ENCODE results near the gene AFMID.
"Not testable (repeated sequence)": the region's sequence is repeated elsewhere in the genome, so short reads cannot be mapped to it uniquely, and the experiment has no call there.

The AFMID gene

GRCh38 chr17:78231991-78232858 is 45.1 kb downstream of the AFMID start:
- POLR2A ChIA-PET, result no interaction called here
- CTCF ChIA-PET, result no interaction called here

GRCh38 chr17:78232859-78233173 is 45.7 kb downstream of the AFMID start:
- ChIA-PET POLR2A (no interaction called here), CTCF (no interaction called here)
- DNase-seq (ENCODE audit: extremely low spot score), result no peak
- TF ChIP-seq HDGF (IDR thresholded peaks at IDR 0.05; ENCODE audit: borderline replicate concordance) (no peak), BHLHE40 (IDR thresholded peaks at IDR 0.05; ENCODE audit: borderline replicate concordance) (no peak), TARDBP (IDR thresholded peaks at IDR 0.05) (no peak), L3MBTL2 (conservative IDR thresholded peaks at IDR 0.05) (no peak), PKNOX1 (IDR thresholded peaks at IDR 0.05) (no peak), CTBP1 (IDR thresholded peaks at IDR 0.05; ENCODE audit: borderline replicate concordance) (no peak), ARNT (IDR thresholded peaks at IDR 0.05) (no peak), FOXK2 (IDR thresholded peaks at IDR 0.05) (no peak), SP1 (IDR thresholded peaks at IDR 0.05) (no peak), FOXM1 (IDR thresholded peaks at IDR 0.05; ENCODE audit: borderline replicate concordance) (no peak), ELF4 (IDR thresholded peaks at IDR 0.05) (no peak), ZNF384 (IDR thresholded peaks at IDR 0.05) (no peak), SUZ12 (IDR thresholded peaks at IDR 0.05) (no peak), LEF1 (IDR thresholded peaks at IDR 0.05; ENCODE audit: borderline replicate concordance) (no peak), FOXA1 (IDR thresholded peaks at IDR 0.05) (no peak), NFRKB (IDR thresholded peaks at IDR 0.05) (no peak)

More at GRCh38 chr17:78231991-78232858, 45.1 kb downstream of the AFMID start:
- TF ChIP-seq ARNT (IDR thresholded peaks at IDR 0.05), result no peak
- TF ChIP-seq TARDBP (IDR thresholded peaks at IDR 0.05), result no peak
- TF ChIP-seq SUZ12 (IDR thresholded peaks at IDR 0.05), result no peak
- no peak for TF ChIP-seq HDGF (IDR thresholded peaks at IDR 0.05; ENCODE audit: borderline replicate concordance)
- TF ChIP-seq NFRKB (IDR thresholded peaks at IDR 0.05), result no peak
- no peak for TF ChIP-seq ZNF384 (IDR thresholded peaks at IDR 0.05)
- no peak for TF ChIP-seq LEF1 (IDR thresholded peaks at IDR 0.05; ENCODE audit: borderline replicate concordance)
- no peak for TF ChIP-seq FOXM1 (IDR thresholded peaks at IDR 0.05; ENCODE audit: borderline replicate concordance)
- TF ChIP-seq BHLHE40 (IDR thresholded peaks at IDR 0.05; ENCODE audit: borderline replicate concordance), result no peak
- no peak for TF ChIP-seq FOXK2 (IDR thresholded peaks at IDR 0.05)
- no peak for TF ChIP-seq ELF4 (IDR thresholded peaks at IDR 0.05)
- no peak for TF ChIP-seq SP1 (IDR thresholded peaks at IDR 0.05)
- TF ChIP-seq CTBP1 (IDR thresholded peaks at IDR 0.05; ENCODE audit: borderline replicate concordance), result no peak
- no peak for TF ChIP-seq L3MBTL2 (conservative IDR thresholded peaks at IDR 0.05)
- TF ChIP-seq FOXA1 (IDR thresholded peaks at IDR 0.05), result no peak
- TF ChIP-seq PKNOX1 (IDR thresholded peaks at IDR 0.05), result no peak
- DNase-seq (ENCODE audit: extremely low spot score), result no peak

- ChIA-PET CTCF (no interaction called here), POLR2A (no interaction called here)
- TF ChIP-seq SP1 (IDR thresholded peaks at IDR 0.05) (no peak), PKNOX1 (IDR thresholded peaks at IDR 0.05) (no peak), TARDBP (IDR thresholded peaks at IDR 0.05) (no peak), HDGF (IDR thresholded peaks at IDR 0.05; ENCODE audit: borderline replicate concordance) (no peak), ZNF384 (IDR thresholded peaks at IDR 0.05) (no peak), ARNT (IDR thresholded peaks at IDR 0.05) (no peak), LEF1 (IDR thresholded peaks at IDR 0.05; ENCODE audit: borderline replicate concordance) (no peak), NFRKB (IDR thresholded peaks at IDR 0.05) (no peak), FOXK2 (IDR thresholded peaks at IDR 0.05) (no peak), SUZ12 (IDR thresholded peaks at IDR 0.05) (no peak), ELF4 (IDR thresholded peaks at IDR 0.05) (no peak), CTBP1 (IDR thresholded peaks at IDR 0.05; ENCODE audit: borderline replicate concordance) (no peak), L3MBTL2 (conservative IDR thresholded peaks at IDR 0.05) (no peak), FOXM1 (IDR thresholded peaks at IDR 0.05; ENCODE audit: borderline replicate concordance) (no peak), BHLHE40 (IDR thresholded peaks at IDR 0.05; ENCODE audit: borderline replicate concordance) (no peak), FOXA1 (IDR thresholded peaks at IDR 0.05) (no peak)
- no peak for DNase-seq (ENCODE audit: extremely low spot score)
Observed at GRCh38 chr17:78233678-78234077, 46.5 kb downstream of the AFMID start.

GRCh38 chr17:78234261-78234865 is 47.2 kb downstream of the AFMID start:
- TF ChIP-seq ELF4 (IDR thresholded peaks at IDR 0.05) (no peak), HDGF (IDR thresholded peaks at IDR 0.05; ENCODE audit: borderline replicate concordance) (no peak), CTBP1 (IDR thresholded peaks at IDR 0.05; ENCODE audit: borderline replicate concordance) (no peak), PKNOX1 (IDR thresholded peaks at IDR 0.05) (no peak), ARNT (IDR thresholded peaks at IDR 0.05) (no peak), FOXK2 (IDR thresholded peaks at IDR 0.05) (no peak), LEF1 (IDR thresholded peaks at IDR 0.05; ENCODE audit: borderline replicate concordance) (no peak), NFRKB (IDR thresholded peaks at IDR 0.05) (no peak), BHLHE40 (IDR thresholded peaks at IDR 0.05; ENCODE audit: borderline replicate concordance) (no peak), L3MBTL2 (conservative IDR thresholded peaks at IDR 0.05) (no peak), FOXM1 (IDR thresholded peaks at IDR 0.05; ENCODE audit: borderline replicate concordance) (no peak), TARDBP (IDR thresholded peaks at IDR 0.05) (no peak), FOXA1 (IDR thresholded peaks at IDR 0.05) (no peak), SP1 (IDR thresholded peaks at IDR 0.05) (no peak), SUZ12 (IDR thresholded peaks at IDR 0.05) (no peak), ZNF384 (IDR thresholded peaks at IDR 0.05) (no peak)
- DNase-seq (ENCODE audit: extremely low spot score), result no peak
- CTCF ChIA-PET, result no interaction called here
- POLR2A ChIA-PET, result no interaction called here

GRCh38 chr17:78235022-78235421 is 47.9 kb downstream of the AFMID start:
- POLR2A ChIA-PET; DNase-seq (ENCODE audit: extremely low spot score); CTCF ChIA-PET: not testable (repeated sequence)
